GM23338 (cell line): ENCODE results near the gene ELANE. TPM values are rescaled to one million over a fixed set of nuclear protein-coding genes. Genes with fewer than 3 reads are reported as not detected.

Source experiments
- ATAC-seq: fragments of 200-7000 bp; cut with Tn5 transposase; 3 replicates; pipeline ENCODE4 v1.9.1; 2020
- DNase-seq: peaks from one replicate; pipeline ENCODE4 v3.0.0-alpha.2; 2015; ENCODE audit warnings: low spot score
- H2AFZ ChIP-seq: fragments of 200-600 bp; sonication (generic); 2 replicates; pipeline ENCODE4 v1.8.0; 2016; ENCODE audit warnings: antibody characterized with exemption, mild to moderate bottlenecking, moderate library complexity
- H3F3A ChIP-seq: fragments of 200-600 bp; sonication (generic); replicated peaks from 2 replicates; pipeline ENCODE4 v1.8.0; 2017; ENCODE audit warnings: antibody characterized with exemption, mixed run types, low read depth
- H3K27ac ChIP-seq: fragments of 200-600 bp; sonication (generic); 2 replicates; pipeline ENCODE4 v1.6.1; 2016; ENCODE audit warnings: low read depth
- H3K27me3 ChIP-seq: fragments of 200-600 bp; sonication (generic); 2 replicates; pipeline ENCODE4 v1.8.0; 2016; ENCODE audit warnings: mild to moderate bottlenecking, mixed run types, moderate library complexity; ENCODE audit not compliant: insufficient read depth
- H3K36me3 ChIP-seq: fragments of 200-600 bp; sonication (generic); 2 replicates; pipeline ENCODE4 v1.8.0; 2016; ENCODE audit warnings: mild to moderate bottlenecking; ENCODE audit not compliant: insufficient read depth
- H3K4me1 ChIP-seq: fragments of 200-600 bp; sonication (generic); 2 replicates; pipeline ENCODE4 v1.8.0; 2016; ENCODE audit warnings: mild to moderate bottlenecking, moderate library complexity; ENCODE audit not compliant: insufficient read depth
- H3K4me2 ChIP-seq: fragments of 200-600 bp; sonication (generic); 2 replicates; pipeline ENCODE4 v1.7.1; 2017; ENCODE audit warnings: mixed run types
- H3K4me3 ChIP-seq: fragments of 200-600 bp; sonication (generic); 2 replicates; pipeline ENCODE4 v1.6.1; 2016; ENCODE audit warnings: mixed run types
- H3K79me2 ChIP-seq: fragments of 200-600 bp; sonication (generic); replicated peaks from 2 replicates; pipeline ENCODE4 v1.8.0; 2017; ENCODE audit warnings: mild to moderate bottlenecking; ENCODE audit not compliant: insufficient read depth
- H3K9me2 ChIP-seq: fragments of 200-600 bp; sonication (generic); 2 replicates; pipeline ENCODE4 v1.8.0; 2017; ENCODE audit not compliant: insufficient read depth
- H4K20me1 ChIP-seq: fragments of 200-600 bp; sonication (generic); replicated peaks from 2 replicates; pipeline ENCODE4 v1.8.0; 2017; ENCODE audit warnings: mild to moderate bottlenecking; ENCODE audit not compliant: insufficient read depth
- H3K27ac Mint-ChIP-seq: 2 replicates; pipeline ENCODE4 v1.8.0; 2020; ENCODE audit warnings: inconsistent platforms, mild to moderate bottlenecking, moderate library complexity, mixed read lengths
- H3K27me3 Mint-ChIP-seq: 3 replicates; pipeline ENCODE4 v1.8.0; 2022; ENCODE audit warnings: low read depth, mild to moderate bottlenecking, moderate library complexity, mixed read lengths, inconsistent platforms; ENCODE audit not compliant: insufficient read depth, poor library complexity
- H3K36me3 Mint-ChIP-seq: 3 replicates; pipeline ENCODE4 v1.8.0; 2021; ENCODE audit warnings: low read depth, mild to moderate bottlenecking, inconsistent platforms, moderate library complexity, mixed read lengths
- H3K4me1 Mint-ChIP-seq: 3 replicates; pipeline ENCODE4 v1.8.0; 2020; ENCODE audit warnings: mild to moderate bottlenecking, inconsistent platforms, mixed read lengths
- H3K4me3 Mint-ChIP-seq: 3 replicates; pipeline ENCODE4 v1.8.0; 2021; ENCODE audit warnings: moderate library complexity, mild to moderate bottlenecking, inconsistent platforms, mixed read lengths
- H3K9me3 Mint-ChIP-seq: 3 replicates; pipeline ENCODE4 v1.8.0; 2020; ENCODE audit warnings: moderate library complexity, mild to moderate bottlenecking, inconsistent platforms, mixed read lengths
- CREB1 ChIP-seq: fragments of 250-450 bp; sonication (Bioruptor Pico); IDR thresholded peaks from 2 replicates; pipeline ENCODE4 v1.5.0; 2020; ENCODE audit warnings: low read depth, mild to moderate bottlenecking, moderate library complexity
- CTCF ChIP-seq, 2 experiments: fragments of 200-600 bp in 1 of 2; sonication (generic) in 1 of 2; conservative IDR thresholded peaks; 2 replicates each; pipeline versions ENCODE4 v1.5.1 to v1.6.1; 2016 to 2017; ENCODE audit warnings: antibody characterized with exemption in 2 of 2, low read depth in 2 of 2, mild to moderate bottlenecking in 2 of 2, moderate library complexity in 1 of 2
- ETS1 ChIP-seq: IDR thresholded peaks from 2 replicates; pipeline ENCODE4 v1.6.1; 2016; ENCODE audit warnings: antibody characterized with exemption
- EZH2 ChIP-seq: fragments of 200-600 bp; sonication (generic); IDR thresholded peaks from one replicate; pipeline ENCODE4 v1.8.0; 2017; ENCODE audit warnings: antibody characterized with exemption, mild to moderate bottlenecking, low read depth; ENCODE audit not compliant: unreplicated experiment
- EZH2phosphoT487 ChIP-seq: fragments of 200-600 bp; sonication (generic); IDR thresholded peaks from one replicate; pipeline ENCODE4 v1.8.1; 2018; ENCODE audit warnings: antibody characterized with exemption; ENCODE audit not compliant: unreplicated experiment
- JUNB ChIP-seq: IDR thresholded peaks from one replicate; pipeline ENCODE4 v1.6.1; 2016; ENCODE audit warnings: antibody characterized with exemption; ENCODE audit not compliant: unreplicated experiment
- NANOG ChIP-seq: IDR thresholded peaks from 2 replicates; pipeline ENCODE4 v1.6.1; 2016; ENCODE audit warnings: antibody characterized with exemption, borderline replicate concordance
- POLR2AphosphoS5 ChIP-seq: IDR thresholded peaks from 2 replicates; pipeline ENCODE4 v1.6.1; 2016; ENCODE audit warnings: antibody characterized with exemption, low read depth
- STAT1 ChIP-seq: IDR thresholded peaks from one replicate; pipeline ENCODE4 v1.6.1; 2016; ENCODE audit warnings: antibody characterized with exemption; ENCODE audit not compliant: unreplicated experiment
- ZNF114 ChIP-seq: fragments of 250-450 bp; sonication (Bioruptor Pico); IDR thresholded peaks from 2 replicates; pipeline ENCODE4 v1.5.0; 2020; ENCODE audit warnings: mild to moderate bottlenecking, moderate library complexity
- ZNF331 ChIP-seq: fragments of 250-450 bp; sonication (Bioruptor Pico); IDR thresholded peaks from 2 replicates; pipeline ENCODE4 v1.5.0; 2020; ENCODE audit warnings: low read depth, mild to moderate bottlenecking, moderate library complexity
- ZNF462 ChIP-seq: fragments of 250-450 bp; sonication (Bioruptor Pico); IDR thresholded peaks from 2 replicates; pipeline ENCODE4 v1.5.0; 2020; ENCODE audit warnings: mild to moderate bottlenecking, moderate library complexity
- polyA plus RNA-seq: library from polyadenylated mRNA; unstranded; fragments of >200 nt; fragmentation: Nextera tagmentation; extraction: Ambion mirVana; gene quantifications from 2 replicates; pipeline ENCODE4 v1.2.1, GENCODE V29; 2016
- total RNA-seq: library from RNA; depleted of rRNA; stranded (reverse); fragments of >200 nt; shearing (Covaris generic); gene quantifications from 2 replicates; pipeline ENCODE4 v1.2.3, GENCODE V29; 2014
- TF ChIP-seq, protein P1 (sequence below): IDR thresholded peaks from one replicate; pipeline ENCODE4 v1.6.1; 2018; ENCODE audit warnings: antibody characterized with exemption; ENCODE audit not compliant: unreplicated experiment

Gene ELANE
- total and polyA plus RNA-seq, 2 experiments from 2014 or later: not detected

- H3K4me2 ChIP-seq: no peak overlapping the region
- DNase-seq (no peak), ATAC-seq (no peak)
- Mint-ChIP-seq H3K27ac (no peak overlapping the region), H3K4me3 (no peak overlapping the region), H3K4me1 (no peaks in the 10 kb centered on the region), H3K9me3 (no peaks in the 10 kb centered on the region; the same call in 2 of the 3 replicates), H3K27me3 (peaks cover 12% of the 10 kb centered on the region), H3K36me3 (no peaks in the 10 kb centered on the region)
- no peak for TF ChIP-seq ETS1
- no peak for TF ChIP-seq STAT1
- no peak for TF ChIP-seq ZNF331 (CRISPR knock-in tag)
- no peak for TF ChIP-seq POLR2AphosphoS5
- TF ChIP-seq EZH2: no peak
- TF ChIP-seq, protein P1, sequence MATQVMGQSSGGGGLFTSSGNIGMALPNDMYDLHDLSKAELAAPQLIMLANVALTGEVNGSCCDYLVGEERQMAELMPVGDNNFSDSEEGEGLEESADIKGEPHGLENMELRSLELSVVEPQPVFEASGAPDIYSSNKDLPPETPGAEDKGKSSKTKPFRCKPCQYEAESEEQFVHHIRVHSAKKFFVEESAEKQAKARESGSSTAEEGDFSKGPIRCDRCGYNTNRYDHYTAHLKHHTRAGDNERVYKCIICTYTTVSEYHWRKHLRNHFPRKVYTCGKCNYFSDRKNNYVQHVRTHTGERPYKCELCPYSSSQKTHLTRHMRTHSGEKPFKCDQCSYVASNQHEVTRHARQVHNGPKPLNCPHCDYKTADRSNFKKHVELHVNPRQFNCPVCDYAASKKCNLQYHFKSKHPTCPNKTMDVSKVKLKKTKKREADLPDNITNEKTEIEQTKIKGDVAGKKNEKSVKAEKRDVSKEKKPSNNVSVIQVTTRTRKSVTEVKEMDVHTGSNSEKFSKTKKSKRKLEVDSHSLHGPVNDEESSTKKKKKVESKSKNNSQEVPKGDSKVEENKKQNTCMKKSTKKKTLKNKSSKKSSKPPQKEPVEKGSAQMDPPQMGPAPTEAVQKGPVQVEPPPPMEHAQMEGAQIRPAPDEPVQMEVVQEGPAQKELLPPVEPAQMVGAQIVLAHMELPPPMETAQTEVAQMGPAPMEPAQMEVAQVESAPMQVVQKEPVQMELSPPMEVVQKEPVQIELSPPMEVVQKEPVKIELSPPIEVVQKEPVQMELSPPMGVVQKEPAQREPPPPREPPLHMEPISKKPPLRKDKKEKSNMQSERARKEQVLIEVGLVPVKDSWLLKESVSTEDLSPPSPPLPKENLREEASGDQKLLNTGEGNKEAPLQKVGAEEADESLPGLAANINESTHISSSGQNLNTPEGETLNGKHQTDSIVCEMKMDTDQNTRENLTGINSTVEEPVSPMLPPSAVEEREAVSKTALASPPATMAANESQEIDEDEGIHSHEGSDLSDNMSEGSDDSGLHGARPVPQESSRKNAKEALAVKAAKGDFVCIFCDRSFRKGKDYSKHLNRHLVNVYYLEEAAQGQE: no peak
- no peak for TF ChIP-seq EZH2phosphoT487
- TF ChIP-seq CREB1 (CRISPR knock-in tag): no peak
- TF ChIP-seq ZNF114 (CRISPR knock-in tag): no peak
- TF ChIP-seq NANOG: no peak
- TF ChIP-seq CTCF (conservative IDR thresholded peaks at IDR 0.05; ENCODE audit: low read depth in 2 of 2): no peak
- no peak for TF ChIP-seq JUNB
- no peak for TF ChIP-seq ZNF462 (CRISPR knock-in tag)
- H3K27ac ChIP-seq: no peak overlapping the region
- no peaks in the 10 kb centered on the region for H3K36me3 ChIP-seq
- no peaks in the 10 kb centered on the region; the same call in 1 of the 2 replicates for H4K20me1 ChIP-seq
- no peak overlapping the region for H2AFZ ChIP-seq
- H3K27me3 ChIP-seq: peaks cover 16% of the 10 kb centered on the region
- no peaks in the 10 kb centered on the region for H3K4me1 ChIP-seq
- H3K79me2 ChIP-seq: no peaks in the 10 kb centered on the region
- no peaks in the 10 kb centered on the region for H3K9me2 ChIP-seq
- H3F3A ChIP-seq: peaks cover 15% of the 10 kb centered on the region; the same call in 1 of the 2 replicates
- no peak overlapping the region for H3K4me3 ChIP-seq
Measured at GRCh38 chr19:855142-855541, 3.0 kb downstream of the ELANE start.
